Stimulated activated CD4-positive, alpha-beta T cell treated with anti-CD3 and anti-CD28 coated beads, Interleukin-15, amount 100 ng/mL, for 24 hours (primary cell): ENCODE measurements around the gene TANC1.
A peak's percentile ranks its signal among the peaks of the same experiment; 100 is the strongest.
"Not testable (repeated sequence)": the region's sequence is repeated elsewhere in the genome, so short reads cannot be mapped to it uniquely, and the experiment has no call there.

Experiments used
- DNase-seq: peaks from one replicate; pipeline ENCODE4 v3.0.0-alpha.2; 2020

Gene TANC1

GRCh38 chr2:159094173-159094737 is 125.8 kb downstream of the TANC1 start:
- no peak for DNase-seq

- no peak for DNase-seq
Measured at GRCh38 chr2:159095813-159096212, 127.4 kb downstream of the TANC1 start.

GRCh38 chr2:159096302-159096855 is 127.9 kb downstream of the TANC1 start:
- not testable (repeated sequence) for DNase-seq

GRCh38 chr2:159096901-159097300 is 128.5 kb downstream of the TANC1 start:
- DNase-seq: no peak

GRCh38 chr2:159098361-159098760 is 129.9 kb downstream of the TANC1 start:
- no peak for DNase-seq

- no peak for DNase-seq
Measured at GRCh38 chr2:159098921-159099411, 130.5 kb downstream of the TANC1 start.

GRCh38 chr2:159101755-159102489 is 133.5 kb downstream of the TANC1 start:
- DNase-seq: no peak

- DNase-seq: no peak
Measured at GRCh38 chr2:159103411-159103810, 135.0 kb downstream of the TANC1 start.

- no peak for DNase-seq
Measured at GRCh38 chr2:159106109-159106508, 137.7 kb downstream of the TANC1 start.

GRCh38 chr2:159108181-159108893 is 139.9 kb downstream of the TANC1 start:
- no peak for DNase-seq

GRCh38 chr2:159109517-159109916 is 141.1 kb downstream of the TANC1 start:
- DNase-seq: no peak

GRCh38 chr2:159110784-159111183 is 142.3 kb downstream of the TANC1 start:
- DNase-seq: no peak

- DNase-seq: no peak
Measured at GRCh38 chr2:159111346-159111927, 143.0 kb downstream of the TANC1 start.

GRCh38 chr2:159114835-159115234 is 146.4 kb downstream of the TANC1 start:
- DNase-seq: no peak

GRCh38 chr2:159116922-159117321 is 148.5 kb downstream of the TANC1 start:
- DNase-seq: no peak

- DNase-seq: no peak
Measured at GRCh38 chr2:159117658-159118057, 149.2 kb downstream of the TANC1 start.

- peak; percentile 86 for DNase-seq
Measured at GRCh38 chr2:159118115-159118858, 149.8 kb downstream of the TANC1 start.

GRCh38 chr2:159118859-159119500 is 150.5 kb downstream of the TANC1 start:
- DNase-seq: no peak

- DNase-seq: no peak
Measured at GRCh38 chr2:159119652-159120257, 151.3 kb downstream of the TANC1 start.

- no peak for DNase-seq
Measured at GRCh38 chr2:159123786-159124185, 155.3 kb downstream of the TANC1 start.

- DNase-seq: peak; percentile 41
Measured at GRCh38 chr2:159124441-159124911, 156.0 kb downstream of the TANC1 start.
